Left colon (tissue), 2 donors: ENCODE measurements around the gene GLOD4. TPM values are rescaled to one million over a fixed set of nuclear protein-coding genes. Genes with fewer than 3 reads are reported as not detected.
"Not testable (repeated sequence)": the region's sequence is repeated elsewhere in the genome, so short reads cannot be mapped to it uniquely, and the experiment has no call there.

Experiments
- ATAC-seq: fragments of 200-7000 bp; cut with Tn5 transposase; one replicate; pipeline ENCODE4 v1.9.1; 2020; ENCODE audit warnings: mild to moderate bottlenecking, moderate library complexity
- DNase-seq, 2 donors: peaks; one replicate each; pipeline ENCODE4 v3.0.0-alpha.2; 2020
- intact Hi-C, 2 donors: fragments of 100-400 bp; cut with DNase I in 1 of 2; cut with micrococcal nuclease in 1 of 2; formaldehyde crosslinking; loops; one replicate each; pipeline versions ENCODE4 v1.11.2 to v1.14.0; 2022; cut with DNase I, micrococcal nuclease
- total RNA-seq, 2 donors: library from RNA; stranded (reverse); fragmentation: NEBNext Ultra II Directional; extraction: Animal tissue kit (Norgen Biotek cat#: 25700); gene quantifications; one replicate each; pipeline ENCODE4 v1.2.1, GENCODE V29; 2021
- donor health status: DM: no; HTN: no; CAD: no.
- donor health status: DM: yes; HTN: yes; CAD: no.

GLOD4 gene
- total RNA-seq, 2 donors from 2014 or later: 80.8 to 99.0 TPM

GRCh38 chr17:804541-805435 lies 22.7 kb upstream of the GLOD4 start:
- no peak for DNase-seq
- intact Hi-C loops: no loop called here
- ATAC-seq: no peak

DNA sequence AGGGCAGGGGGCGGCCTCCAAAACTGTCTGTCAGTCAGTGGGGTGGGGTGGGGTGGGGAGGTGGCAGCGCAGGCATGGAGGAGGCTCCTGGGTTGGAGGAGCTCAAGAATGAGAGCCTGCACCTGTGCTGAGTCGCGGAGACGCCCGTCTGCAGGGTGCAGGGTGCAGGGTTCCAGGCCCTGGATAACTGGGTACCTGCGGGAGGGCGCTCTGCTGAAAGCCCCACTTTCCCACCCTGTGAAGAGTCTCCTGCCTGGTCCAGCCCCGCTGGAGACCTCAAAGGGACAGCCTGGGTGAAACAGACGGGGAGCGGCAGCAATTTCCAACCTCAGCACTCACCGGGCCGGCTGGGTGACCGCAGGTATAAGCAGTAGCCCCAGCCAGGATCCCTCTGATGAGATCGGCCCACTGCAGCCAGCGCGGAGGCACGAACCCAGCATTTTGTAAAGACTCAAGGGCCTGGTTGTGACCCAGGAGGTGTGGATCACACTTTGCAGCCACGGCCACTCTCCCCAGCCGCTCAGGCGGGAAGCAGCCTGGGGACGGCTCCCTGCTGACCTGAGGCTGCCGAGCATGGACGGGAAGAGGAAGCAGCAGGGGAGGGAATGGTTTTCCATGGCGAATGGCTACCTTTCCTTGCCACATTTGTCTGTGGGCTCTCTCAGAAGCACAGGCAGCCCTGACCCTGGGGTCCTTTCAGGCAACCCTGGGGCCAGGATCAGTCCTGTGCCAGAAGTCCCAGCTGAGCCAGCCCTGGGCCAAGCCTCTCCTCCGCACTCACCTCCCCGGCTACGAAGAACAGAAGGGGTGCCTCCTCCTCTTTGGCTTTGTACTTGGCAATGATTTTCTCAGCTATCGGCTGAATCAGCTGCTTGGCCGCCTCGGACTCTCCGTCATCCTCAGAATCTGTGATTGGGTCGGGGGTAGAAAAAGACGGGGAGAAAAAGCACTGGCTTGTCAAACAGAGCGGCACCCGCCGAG lies 21.1 kb upstream of the GLOD4 start:
- ATAC-seq (no peak), DNase-seq (no peak)
- intact Hi-C loops: no loop called here

DNA sequence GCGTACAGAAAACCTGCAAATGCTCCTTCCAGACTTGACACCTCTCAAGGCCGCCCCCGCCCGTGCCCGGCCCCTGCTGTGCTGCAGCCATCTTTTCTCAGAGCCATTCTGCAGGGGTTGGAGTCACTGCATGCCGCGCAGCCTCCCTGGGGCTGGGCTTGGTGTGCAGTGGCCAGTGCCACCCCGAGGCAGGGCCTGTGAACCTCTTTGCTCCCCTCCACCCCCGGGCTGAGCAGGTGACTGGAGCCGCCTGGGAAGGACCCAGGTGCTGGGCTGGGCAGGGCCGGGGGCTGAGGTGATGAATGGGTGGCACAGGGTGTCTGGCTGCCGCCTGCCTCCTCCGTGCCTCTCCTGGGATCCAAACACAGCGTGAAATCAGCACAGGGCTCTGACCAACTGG lies 20.4 kb upstream of the GLOD4 start:
- ATAC-seq: no peak
- intact Hi-C loops: no loop called here
- no peak for DNase-seq

DNA sequence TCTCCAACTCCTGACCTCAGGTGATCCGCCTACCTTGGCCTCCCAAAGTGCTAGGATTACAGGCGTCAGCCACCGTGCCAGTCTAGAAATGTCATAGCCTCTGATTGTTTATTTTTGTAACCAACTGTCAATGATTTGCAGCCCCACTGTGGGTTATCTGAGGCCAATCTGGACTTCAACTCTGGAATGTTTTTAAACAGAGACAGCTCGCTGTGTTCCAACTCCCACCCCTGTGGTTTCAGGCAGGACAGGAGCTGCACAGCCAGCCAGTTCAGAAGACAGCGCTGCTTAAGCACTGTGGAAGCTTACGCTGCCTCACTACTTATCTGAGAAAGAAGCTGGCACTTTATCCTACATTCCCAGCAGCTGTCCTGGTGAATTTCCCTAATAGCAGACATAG lies 19.6 kb upstream of the GLOD4 start:
- intact Hi-C loops: no loop called here
- ATAC-seq (no peak), DNase-seq (no peak)

DNA sequence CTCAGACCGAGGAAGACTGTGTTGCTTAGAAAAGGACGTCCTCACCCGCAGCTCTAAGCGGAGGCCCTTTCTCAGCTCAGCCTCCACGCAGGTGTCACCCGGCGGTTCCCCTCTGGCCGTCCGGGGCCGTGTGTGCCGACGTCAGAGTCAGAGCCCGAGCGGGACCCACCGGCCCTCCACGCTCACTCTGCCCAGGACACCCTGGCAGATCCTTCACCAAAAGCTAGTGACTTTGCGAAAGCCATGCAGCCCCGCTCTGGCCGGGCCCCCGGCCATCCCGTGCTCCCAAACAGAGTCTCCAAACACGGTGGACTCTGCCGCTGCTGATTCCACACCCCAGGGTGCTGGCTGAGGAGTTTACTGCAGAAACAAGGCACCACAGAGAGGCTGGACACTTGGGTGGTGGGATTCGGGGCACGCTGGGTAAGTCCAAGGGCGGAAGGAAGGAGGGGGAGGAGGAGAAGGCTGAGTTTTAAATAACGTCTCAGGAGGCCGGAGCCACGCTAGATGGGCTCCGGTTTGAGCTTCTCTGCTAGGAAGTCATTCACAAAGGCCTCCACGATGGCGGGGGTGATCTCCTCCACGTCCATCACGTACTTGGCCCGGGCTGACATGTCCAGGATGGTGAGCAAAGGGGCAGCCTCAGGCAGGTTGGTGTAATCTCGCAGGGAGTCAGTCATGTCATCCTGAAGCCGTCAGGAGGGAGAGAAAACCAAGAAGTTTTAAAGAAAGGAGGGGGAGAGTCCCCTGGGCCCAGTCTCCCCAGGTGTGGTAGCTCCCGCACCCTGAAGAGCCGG lies 18.6 kb upstream of the GLOD4 start:
- DNase-seq (no peak), ATAC-seq (no peak)
- intact Hi-C loops: no loop called here

DNA sequence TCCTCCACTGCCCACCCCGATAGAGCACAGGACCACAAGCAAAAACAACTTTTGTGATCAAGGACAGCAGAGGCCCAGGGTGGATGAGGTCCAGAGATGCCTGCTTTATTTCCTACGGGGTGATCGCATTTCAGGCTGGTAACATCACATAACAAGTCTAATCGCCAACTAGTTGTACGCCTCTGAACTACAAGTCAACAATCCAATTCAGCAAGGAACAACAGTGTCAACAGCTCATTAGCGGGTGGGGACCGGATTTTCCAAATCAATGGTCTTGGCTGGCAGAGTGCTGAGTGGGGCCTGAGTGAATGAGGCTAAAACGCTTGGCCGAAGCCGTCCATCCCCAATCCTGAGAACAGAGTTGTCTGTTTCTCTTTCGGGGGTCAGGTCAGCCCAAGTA lies 17.2 kb upstream of the GLOD4 start:
- intact Hi-C loops: loop anchor here (10.0 kb wide), 1 partner anchor 186 kb away; no protein-coding TSS in a partner anchor
- no peak for ATAC-seq
- DNase-seq: no peak

DNA sequence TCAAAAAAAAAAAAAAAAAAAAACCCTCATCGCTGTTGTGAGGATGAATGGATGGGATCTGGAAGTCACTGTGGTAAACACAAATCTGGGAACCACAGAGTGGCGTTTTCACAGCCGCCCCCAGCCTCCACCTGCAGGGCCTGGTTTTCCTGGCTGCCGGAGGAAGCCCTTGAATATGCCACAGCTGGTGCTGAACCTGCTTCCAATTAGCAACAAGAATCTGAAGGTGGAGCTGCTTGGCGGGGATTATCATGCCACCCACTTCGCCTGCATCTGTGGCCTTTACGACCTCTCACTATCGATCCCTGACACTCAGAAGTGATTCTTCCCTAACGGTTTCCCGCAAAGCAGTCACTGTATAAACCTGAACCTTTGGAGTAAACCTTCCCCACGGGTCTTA lies 16.2 kb upstream of the GLOD4 start:
- ATAC-seq (no peak), DNase-seq (no peak)
- intact Hi-C loops: loop anchor here (10.0 kb wide), 1 partner anchor 187 kb away; no protein-coding TSS in a partner anchor

GRCh38 chr17:797236-797840 lies 15.3 kb upstream of the GLOD4 start:
- no peak for ATAC-seq
- intact Hi-C loops: loop anchor here (10.0 kb wide), 1 partner anchor 187 kb away; no protein-coding TSS in a partner anchor
- DNase-seq: no peak

DNA sequence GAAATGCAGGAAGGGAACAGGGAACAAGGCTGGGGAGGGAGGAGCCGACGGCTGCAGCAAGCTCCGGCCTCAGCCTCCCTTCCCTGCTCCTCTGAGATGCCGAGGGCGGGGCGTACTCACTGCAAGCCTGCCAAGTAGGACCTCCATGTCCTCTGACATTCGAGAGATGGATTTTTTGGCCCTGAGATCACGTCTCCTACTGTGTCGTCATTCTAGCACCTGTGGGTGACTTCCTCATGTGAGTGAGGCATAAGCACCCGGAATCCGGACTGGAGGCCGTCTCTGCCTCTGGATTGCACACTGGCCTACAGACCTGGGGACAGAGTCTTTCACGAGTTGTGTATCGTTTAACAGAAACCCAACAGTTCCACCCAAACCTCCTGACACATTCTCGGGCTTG lies 14.5 kb upstream of the GLOD4 start:
- no peak for DNase-seq
- no peak for ATAC-seq
- intact Hi-C loops: loop anchor here (10.0 kb wide), 1 partner anchor 188 kb away; no protein-coding TSS in a partner anchor

DNA sequence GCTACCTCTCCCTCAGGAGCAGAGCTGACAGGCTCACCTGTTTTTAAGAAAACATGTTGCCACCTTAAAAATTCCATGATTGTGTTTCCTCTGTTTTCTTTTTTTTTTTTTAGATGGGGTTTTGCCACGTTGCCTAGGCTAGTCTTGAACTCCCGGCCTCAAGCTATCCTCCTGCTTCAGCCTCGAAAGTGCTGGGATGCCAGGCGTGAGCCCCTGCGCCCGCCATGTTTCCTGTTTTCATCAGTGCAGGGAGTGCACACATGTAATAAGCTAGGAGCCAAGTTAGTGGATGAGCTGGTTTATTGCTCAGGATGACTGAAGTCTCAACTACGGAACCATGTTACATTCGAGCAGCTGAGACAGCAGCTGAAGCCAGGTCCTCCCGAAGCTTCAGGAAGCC lies 13.6 kb upstream of the GLOD4 start:
- no peak for DNase-seq
- intact Hi-C loops: loop anchor here (10.0 kb wide), 1 partner anchor 189 kb away; no protein-coding TSS in a partner anchor
- no peak for ATAC-seq

- DNase-seq (no peak), ATAC-seq (no peak)
- intact Hi-C loops: loop anchor here (10.0 kb wide), 1 partner anchor 190 kb away; no protein-coding TSS in a partner anchor
Observed at GRCh38 chr17:795276-795675, 13.2 kb upstream of the GLOD4 start.

DNA sequence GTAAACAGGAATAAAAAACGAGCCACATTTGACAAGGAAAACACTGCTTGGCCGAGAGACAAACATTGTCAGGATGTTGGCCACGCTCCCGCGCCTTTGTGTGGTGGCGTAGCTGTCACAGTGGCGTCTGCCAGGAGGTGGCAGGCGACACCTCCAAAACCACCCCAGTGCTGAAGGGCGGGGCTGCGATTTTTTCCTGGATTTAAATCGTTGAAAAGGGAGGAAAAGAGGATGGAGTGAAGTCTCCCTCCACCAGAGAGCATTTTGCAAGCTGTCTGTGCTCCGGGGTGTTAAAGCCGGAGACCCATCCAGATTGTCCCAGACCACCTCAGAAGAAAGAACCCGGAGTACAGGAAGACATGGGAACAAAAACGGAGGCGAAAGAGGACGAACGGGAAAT lies 12.8 kb upstream of the GLOD4 start:
- intact Hi-C loops: loop anchor here (10.0 kb wide), 1 partner anchor 190 kb away; no protein-coding TSS in a partner anchor
- peak; percentile 63 to 82 for DNase-seq
- peak; percentile 97 for ATAC-seq

GRCh38 chr17:792277-792676 lies 10.2 kb upstream of the GLOD4 start:
- DNase-seq: no peak
- ATAC-seq: no peak
- intact Hi-C loops: loop anchor here (10.0 kb wide), 1 partner anchor 193 kb away; no protein-coding TSS in a partner anchor

GRCh38 chr17:791829-792228 lies 9.7 kb upstream of the GLOD4 start:
- DNase-seq (no peak), ATAC-seq (no peak)
- intact Hi-C loops: loop anchor here (10.0 kb wide), 1 partner anchor 193 kb away; no protein-coding TSS in a partner anchor

DNA sequence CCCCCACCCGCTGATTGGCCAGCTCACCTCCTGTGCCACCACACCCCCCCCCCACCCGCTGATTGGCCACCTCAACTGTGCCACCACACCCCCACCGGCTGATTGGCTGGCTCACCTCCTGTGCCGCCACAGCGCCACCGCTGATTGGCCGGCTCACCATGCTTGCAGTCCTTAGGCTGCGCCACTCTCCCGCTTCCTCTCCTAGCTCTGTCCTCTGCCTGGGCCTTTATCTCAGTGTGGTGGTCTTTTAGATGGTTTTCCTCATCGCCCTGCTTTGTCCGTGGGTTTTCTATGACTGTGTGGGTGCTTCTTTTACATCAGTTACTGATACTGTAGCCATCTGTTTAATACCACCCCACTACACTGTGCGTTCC lies 8.8 kb upstream of the GLOD4 start:
- not testable (repeated sequence) for ATAC-seq, DNase-seq
- intact Hi-C loops: loop anchor here (10.0 kb wide), 1 partner anchor 194 kb away; no protein-coding TSS in a partner anchor

DNA sequence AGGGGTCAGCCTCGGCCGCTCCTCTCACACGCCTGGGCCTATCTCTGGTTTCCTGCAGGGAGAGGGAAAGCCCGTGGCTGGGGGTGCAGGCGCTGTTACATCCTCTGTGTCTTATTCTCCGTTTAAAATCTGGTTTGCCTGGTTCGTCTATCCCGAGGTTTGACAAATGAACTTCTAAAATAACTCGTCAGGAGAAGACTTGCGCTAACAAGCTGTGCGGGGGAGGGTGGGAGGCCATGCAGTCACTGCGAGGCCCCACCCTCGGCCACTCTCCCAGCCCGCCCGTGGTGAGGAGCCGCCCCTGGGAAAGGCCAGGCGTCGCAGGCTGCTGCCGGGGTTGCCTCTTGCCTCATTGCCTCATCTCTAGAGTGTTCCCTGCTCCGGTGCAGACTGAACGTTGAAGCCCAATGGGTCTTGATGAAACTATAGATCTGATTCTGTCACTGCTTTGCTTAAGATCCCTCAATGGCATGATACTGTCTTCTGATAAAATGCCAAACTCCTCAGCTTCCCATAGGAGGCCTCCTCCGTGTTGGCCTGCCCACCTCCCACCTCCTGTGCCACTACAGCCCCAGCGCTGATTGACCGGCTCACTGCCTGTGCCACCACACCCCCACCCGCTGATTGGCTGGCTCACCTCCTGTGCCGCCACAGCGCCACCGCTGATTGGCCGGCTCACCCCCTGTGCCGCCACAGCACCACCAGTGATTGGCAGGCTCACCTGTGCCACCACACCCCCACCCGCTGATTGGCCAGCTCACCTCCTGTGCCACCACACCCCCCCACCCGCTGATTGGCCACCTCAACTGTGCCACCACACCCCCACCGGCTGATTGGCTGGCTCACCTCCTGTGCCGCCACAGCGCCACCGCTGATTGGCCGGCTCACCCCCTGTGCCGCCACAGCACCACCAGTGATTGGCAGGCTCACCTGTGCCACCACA lies 8.1 kb upstream of the GLOD4 start:
- not testable (repeated sequence) for DNase-seq, ATAC-seq
- intact Hi-C loops: loop anchor here (10.0 kb wide), 2 partner anchors 195 to 415 kb away; no protein-coding TSS in a partner anchor
